ENCODE measurements around the gene MYL5.

DNA sequence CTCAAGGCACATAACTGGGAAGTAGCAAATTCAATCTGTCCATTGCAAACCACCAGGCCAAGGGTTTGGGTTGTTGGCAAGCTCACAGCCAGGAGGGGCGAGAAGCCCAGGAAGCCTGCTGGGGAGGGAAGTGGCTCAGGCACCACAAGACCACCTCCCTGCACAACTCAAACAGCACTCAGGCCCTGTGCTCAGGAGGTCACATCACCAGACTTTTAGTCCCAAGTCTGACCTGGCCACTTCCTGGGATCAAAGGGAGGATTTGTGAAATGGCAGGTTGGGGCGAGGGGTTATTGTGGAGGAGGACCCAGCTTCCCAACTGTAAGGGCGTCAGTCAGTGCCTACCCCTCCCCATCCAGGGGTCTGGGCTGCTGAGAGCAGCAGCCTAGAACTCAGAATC, 2.6 kb upstream of the MYL5 start:
- TF ChIP-seq, protein P1, sequence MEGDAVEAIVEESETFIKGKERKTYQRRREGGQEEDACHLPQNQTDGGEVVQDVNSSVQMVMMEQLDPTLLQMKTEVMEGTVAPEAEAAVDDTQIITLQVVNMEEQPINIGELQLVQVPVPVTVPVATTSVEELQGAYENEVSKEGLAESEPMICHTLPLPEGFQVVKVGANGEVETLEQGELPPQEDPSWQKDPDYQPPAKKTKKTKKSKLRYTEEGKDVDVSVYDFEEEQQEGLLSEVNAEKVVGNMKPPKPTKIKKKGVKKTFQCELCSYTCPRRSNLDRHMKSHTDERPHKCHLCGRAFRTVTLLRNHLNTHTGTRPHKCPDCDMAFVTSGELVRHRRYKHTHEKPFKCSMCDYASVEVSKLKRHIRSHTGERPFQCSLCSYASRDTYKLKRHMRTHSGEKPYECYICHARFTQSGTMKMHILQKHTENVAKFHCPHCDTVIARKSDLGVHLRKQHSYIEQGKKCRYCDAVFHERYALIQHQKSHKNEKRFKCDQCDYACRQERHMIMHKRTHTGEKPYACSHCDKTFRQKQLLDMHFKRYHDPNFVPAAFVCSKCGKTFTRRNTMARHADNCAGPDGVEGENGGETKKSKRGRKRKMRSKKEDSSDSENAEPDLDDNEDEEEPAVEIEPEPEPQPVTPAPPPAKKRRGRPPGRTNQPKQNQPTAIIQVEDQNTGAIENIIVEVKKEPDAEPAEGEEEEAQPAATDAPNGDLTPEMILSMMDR (IDR thresholded peaks at IDR 0.05): no peak
- TF ChIP-seq POLR2A (IDR thresholded peaks at IDR 0.05) (no peak), EP300 (IDR thresholded peaks at IDR 0.05) (no peak)

Measured in tibial nerve (tissue), 4 donors.